Osteoblast (primary cell): Measurements from ENCODE around the gene NREP. TPM values are rescaled to one million over a fixed set of nuclear protein-coding genes. Genes with fewer than 3 reads are reported as not detected.

Experiments used
- DNase-seq: peaks from one replicate; pipeline ENCODE4 v3.0.0; 2011; ENCODE audit warnings: low spot score, mixed read lengths; ENCODE audit not compliant: insufficient read length; ENCODE audit errors: missing footprints
- H2AFZ ChIP-seq: 2 replicates; pipeline ENCODE4 v1.6.0; 2011; ENCODE audit warnings: mild to moderate bottlenecking, low read length
- H3K27ac ChIP-seq: 2 replicates; pipeline ENCODE4 v1.5.1; 2011; ENCODE audit warnings: mild to moderate bottlenecking, low read depth, low read length, moderate library complexity
- H3K27me3 ChIP-seq: 2 replicates; pipeline ENCODE4 v1.6.0; 2012; ENCODE audit warnings: mild to moderate bottlenecking, control low read depth, inconsistent platforms, low read length, moderate library complexity; ENCODE audit not compliant: insufficient read depth
- H3K36me3 ChIP-seq: 2 replicates; pipeline ENCODE4 v1.5.1; 2011; ENCODE audit warnings: mild to moderate bottlenecking, low read length, control low read depth, moderate library complexity; ENCODE audit not compliant: insufficient read depth
- H3K4me1 ChIP-seq: 2 replicates; pipeline ENCODE4 v1.5.1; 2011; ENCODE audit warnings: mild to moderate bottlenecking, low read length, control low read depth, moderate library complexity; ENCODE audit not compliant: insufficient read depth
- H3K4me2 ChIP-seq: 2 replicates; pipeline ENCODE4 v1.6.0; 2011; ENCODE audit warnings: mild to moderate bottlenecking, low read length; ENCODE audit not compliant: insufficient read depth
- H3K4me3 ChIP-seq: fragments of 200-600 bp; sonication (generic); 3 replicates; pipeline ENCODE4 v1.5.1; 2012; ENCODE audit warnings: mild to moderate bottlenecking, low read length, inconsistent platforms; ENCODE audit not compliant: insufficient read depth
- H3K79me2 ChIP-seq: 2 replicates; pipeline ENCODE4 v1.6.0; 2012; ENCODE audit warnings: mild to moderate bottlenecking, low read length, control low read depth, inconsistent platforms; ENCODE audit not compliant: insufficient read depth
- H3K9me3 ChIP-seq: 2 replicates; pipeline ENCODE4 v1.5.1; 2011; ENCODE audit warnings: low read depth, low read length, control low read depth
- H4K20me1 ChIP-seq: 2 replicates; pipeline ENCODE4 v1.6.0; 2012; ENCODE audit warnings: mild to moderate bottlenecking, low read length, control low read depth; ENCODE audit not compliant: insufficient read depth
- total RNA-seq: library from RNA; depleted of rRNA; stranded (reverse); fragments of >200 nt; gene quantifications from 2 replicates; pipeline ENCODE4 v1.2.3, GENCODE V29; 2012
- TF ChIP-seq, protein P1 (sequence below): IDR thresholded peaks from 2 replicates; pipeline ENCODE4 v1.5.1; 2011; ENCODE audit warnings: mild to moderate bottlenecking, low read depth, low read length, moderate library complexity; ENCODE audit errors: extremely low read depth

NREP gene
- total RNA-seq, 1 donor, result 182 TPM

DNA sequence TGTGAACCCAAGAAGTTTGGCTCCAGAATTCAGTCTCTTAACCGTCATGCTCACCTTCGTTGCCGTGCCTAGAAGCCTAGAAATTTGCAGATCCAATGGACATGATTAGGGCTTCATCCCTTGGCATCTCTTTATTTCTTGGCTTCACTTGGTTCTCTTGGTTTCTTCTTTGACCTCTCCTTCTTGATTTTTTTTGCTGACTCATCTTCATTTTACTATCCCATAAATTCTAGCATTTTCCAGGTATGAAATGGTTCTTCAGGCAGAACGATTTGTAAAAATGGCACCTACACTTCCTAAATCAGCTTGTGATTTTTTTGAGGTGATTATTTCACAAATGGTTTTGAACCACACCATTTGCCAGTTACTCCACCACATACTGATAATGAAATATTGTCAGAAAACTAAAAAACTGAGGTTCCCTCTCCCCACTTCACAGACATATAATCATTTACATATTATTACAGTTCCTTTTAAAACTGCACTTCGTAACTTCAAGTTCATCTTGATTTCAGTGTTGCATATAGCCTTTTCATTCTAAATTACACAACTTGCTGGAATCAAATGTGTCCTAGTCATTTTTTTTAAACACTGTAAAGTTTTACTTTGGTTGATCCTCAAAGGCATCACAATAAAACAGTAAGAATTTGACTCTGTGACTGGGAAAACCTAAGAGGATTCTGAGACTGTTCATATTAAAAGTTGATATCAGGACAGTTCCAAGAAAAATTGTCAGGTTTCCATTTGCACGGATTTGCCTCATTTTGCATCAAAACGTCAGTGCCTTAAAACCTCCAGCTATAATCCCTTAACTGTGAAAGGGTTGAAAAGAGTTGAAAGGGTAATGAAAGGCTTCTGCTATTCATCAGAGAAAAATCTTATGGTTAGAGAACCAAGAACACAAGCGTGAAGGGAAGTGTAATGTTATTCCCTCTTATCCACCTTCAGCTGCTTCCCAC is 8.9 kb upstream of the NREP start:
- H3K4me1 ChIP-seq, result no peaks in the 10 kb centered on the region
- no peaks in the 10 kb centered on the region for H3K9me3 ChIP-seq
- H4K20me1 ChIP-seq, result no peaks in the 10 kb centered on the region
- no peaks in the 10 kb centered on the region for H3K79me2 ChIP-seq
- no peak overlapping the region for H3K4me2 ChIP-seq
- H3K27me3 ChIP-seq, result no peaks in the 10 kb centered on the region
- TF ChIP-seq, protein P1, sequence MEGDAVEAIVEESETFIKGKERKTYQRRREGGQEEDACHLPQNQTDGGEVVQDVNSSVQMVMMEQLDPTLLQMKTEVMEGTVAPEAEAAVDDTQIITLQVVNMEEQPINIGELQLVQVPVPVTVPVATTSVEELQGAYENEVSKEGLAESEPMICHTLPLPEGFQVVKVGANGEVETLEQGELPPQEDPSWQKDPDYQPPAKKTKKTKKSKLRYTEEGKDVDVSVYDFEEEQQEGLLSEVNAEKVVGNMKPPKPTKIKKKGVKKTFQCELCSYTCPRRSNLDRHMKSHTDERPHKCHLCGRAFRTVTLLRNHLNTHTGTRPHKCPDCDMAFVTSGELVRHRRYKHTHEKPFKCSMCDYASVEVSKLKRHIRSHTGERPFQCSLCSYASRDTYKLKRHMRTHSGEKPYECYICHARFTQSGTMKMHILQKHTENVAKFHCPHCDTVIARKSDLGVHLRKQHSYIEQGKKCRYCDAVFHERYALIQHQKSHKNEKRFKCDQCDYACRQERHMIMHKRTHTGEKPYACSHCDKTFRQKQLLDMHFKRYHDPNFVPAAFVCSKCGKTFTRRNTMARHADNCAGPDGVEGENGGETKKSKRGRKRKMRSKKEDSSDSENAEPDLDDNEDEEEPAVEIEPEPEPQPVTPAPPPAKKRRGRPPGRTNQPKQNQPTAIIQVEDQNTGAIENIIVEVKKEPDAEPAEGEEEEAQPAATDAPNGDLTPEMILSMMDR, result no peak
- no peak overlapping the region for H3K4me3 ChIP-seq
- DNase-seq, result no peak
- no peak overlapping the region for H3K27ac ChIP-seq
- H2AFZ ChIP-seq, result peak overlapping the region; percentile 2
- no peaks in the 10 kb centered on the region for H3K36me3 ChIP-seq

DNA sequence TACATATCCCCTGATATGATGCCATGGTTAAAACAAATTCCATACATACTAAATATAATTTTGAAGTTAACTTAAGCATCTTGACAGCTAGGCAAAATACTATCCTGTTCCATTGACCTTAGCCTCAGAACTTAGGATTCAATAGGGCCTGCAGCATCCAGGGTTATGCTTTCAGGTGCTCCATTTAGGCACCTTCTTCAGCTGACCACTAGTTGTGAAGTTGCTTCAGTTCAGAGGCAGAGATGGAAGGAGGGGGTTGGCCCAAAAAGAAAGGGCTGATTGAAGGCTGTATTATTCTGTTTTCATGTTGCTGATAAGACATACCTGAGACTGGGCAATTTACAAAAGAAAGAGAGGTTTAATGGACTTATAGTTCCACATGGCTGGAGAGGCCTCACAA is 7.0 kb upstream of the NREP start:
- no peaks in the 10 kb centered on the region for H3K79me2 ChIP-seq
- H3K4me3 ChIP-seq, result no peak overlapping the region
- H3K27ac ChIP-seq, result no peak overlapping the region
- TF ChIP-seq, protein P1, result no peak
- H3K36me3 ChIP-seq, result no peaks in the 10 kb centered on the region
- no peaks in the 10 kb centered on the region for H3K9me3 ChIP-seq
- no peaks in the 10 kb centered on the region for H3K27me3 ChIP-seq
- no peaks in the 10 kb centered on the region for H4K20me1 ChIP-seq
- no peaks in the 10 kb centered on the region for H3K4me1 ChIP-seq
- no peak overlapping the region for H3K4me2 ChIP-seq
- no peak overlapping the region for H2AFZ ChIP-seq
- DNase-seq, result no peak

DNA sequence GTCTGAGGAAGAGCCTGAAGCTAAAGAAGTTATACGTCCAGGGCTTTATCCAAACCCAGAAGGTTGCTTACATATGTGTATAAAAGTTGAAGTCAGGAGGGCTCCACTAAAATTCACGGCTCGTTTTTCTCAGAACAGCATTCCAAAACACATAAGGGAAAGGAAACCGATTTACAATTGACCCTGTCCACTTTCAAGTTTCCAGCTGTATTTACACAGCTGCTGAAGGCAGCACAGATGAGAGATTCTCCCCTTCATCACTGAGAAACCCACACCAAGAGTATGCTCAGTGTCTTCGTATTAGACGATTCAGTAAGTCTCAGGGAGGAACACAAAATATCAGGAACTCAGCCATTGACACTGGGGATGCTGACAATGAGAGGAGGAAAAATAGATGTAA is 5.9 kb upstream of the NREP start:
- Histone ChIP-seq H3K4me1 (peaks cover 6% of the 10 kb centered on the region), H3K4me3 (no peak overlapping the region), H3K36me3 (no peaks in the 10 kb centered on the region), H3K9me3 (no peaks in the 10 kb centered on the region), H2AFZ (no peak overlapping the region), H3K4me2 (no peak overlapping the region), H3K79me2 (no peaks in the 10 kb centered on the region), H4K20me1 (no peaks in the 10 kb centered on the region), H3K27ac (no peak overlapping the region), H3K27me3 (no peaks in the 10 kb centered on the region)
- DNase-seq, result no peak
- TF ChIP-seq, protein P1, result no peak

DNA sequence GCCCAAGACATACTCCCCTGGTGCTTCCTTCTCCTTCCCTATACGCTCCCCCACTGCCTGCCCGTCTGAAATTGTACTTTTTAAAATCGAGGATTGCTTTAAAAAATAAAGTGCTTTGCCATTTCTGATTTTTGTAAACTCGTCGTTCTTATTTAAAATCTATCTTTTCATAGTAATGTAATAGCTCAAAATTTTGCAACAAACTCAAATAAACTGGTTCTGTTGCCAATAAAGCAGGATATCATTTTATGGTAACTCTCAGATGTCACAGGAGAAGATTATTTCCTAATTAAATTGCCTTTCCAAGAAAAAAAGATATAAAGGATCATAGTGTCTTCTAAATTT is 1.3 kb upstream of the NREP start:
- Histone ChIP-seq H3K79me2 (peaks cover 35% of the 10 kb centered on the region), H4K20me1 (no peaks in the 10 kb centered on the region), H3K27ac (peak overlapping the region; percentile 93), H2AFZ (peak overlapping the region; percentile 85), H3K36me3 (peaks cover 12% of the 10 kb centered on the region), H3K9me3 (no peaks in the 10 kb centered on the region), H3K4me3 (peak overlapping the region; percentile 89), H3K4me2 (peak overlapping the region; percentile 89), H3K27me3 (no peaks in the 10 kb centered on the region), H3K4me1 (peaks cover 27% of the 10 kb centered on the region)
- no peak for DNase-seq
- TF ChIP-seq, protein P1, result no peak
